ENCODE results near the gene CAP2.

The CAP2 gene

GRCh38 chr6:17385660-17386059 lies 7.7 kb upstream of the CAP2 start:
- TF ChIP-seq SIN3A (IDR thresholded peaks at IDR 0.05; ENCODE audit: borderline replicate concordance, insufficient read depth, low read length) = no peak
- no peak for TF ChIP-seq POLR2AphosphoS5 (IDR thresholded peaks at IDR 0.05; ENCODE audit: low read depth, low read length)
- TF ChIP-seq TAF1 (IDR thresholded peaks at IDR 0.05; ENCODE audit: borderline replicate concordance, insufficient read depth, low read length) = no peak
- no peak for TF ChIP-seq FOXP2 (optimal IDR thresholded peaks at IDR 0.05; ENCODE audit: borderline replicate concordance, extremely low read depth, extremely low read length, insufficient read depth)
- TF ChIP-seq, protein P1, sequence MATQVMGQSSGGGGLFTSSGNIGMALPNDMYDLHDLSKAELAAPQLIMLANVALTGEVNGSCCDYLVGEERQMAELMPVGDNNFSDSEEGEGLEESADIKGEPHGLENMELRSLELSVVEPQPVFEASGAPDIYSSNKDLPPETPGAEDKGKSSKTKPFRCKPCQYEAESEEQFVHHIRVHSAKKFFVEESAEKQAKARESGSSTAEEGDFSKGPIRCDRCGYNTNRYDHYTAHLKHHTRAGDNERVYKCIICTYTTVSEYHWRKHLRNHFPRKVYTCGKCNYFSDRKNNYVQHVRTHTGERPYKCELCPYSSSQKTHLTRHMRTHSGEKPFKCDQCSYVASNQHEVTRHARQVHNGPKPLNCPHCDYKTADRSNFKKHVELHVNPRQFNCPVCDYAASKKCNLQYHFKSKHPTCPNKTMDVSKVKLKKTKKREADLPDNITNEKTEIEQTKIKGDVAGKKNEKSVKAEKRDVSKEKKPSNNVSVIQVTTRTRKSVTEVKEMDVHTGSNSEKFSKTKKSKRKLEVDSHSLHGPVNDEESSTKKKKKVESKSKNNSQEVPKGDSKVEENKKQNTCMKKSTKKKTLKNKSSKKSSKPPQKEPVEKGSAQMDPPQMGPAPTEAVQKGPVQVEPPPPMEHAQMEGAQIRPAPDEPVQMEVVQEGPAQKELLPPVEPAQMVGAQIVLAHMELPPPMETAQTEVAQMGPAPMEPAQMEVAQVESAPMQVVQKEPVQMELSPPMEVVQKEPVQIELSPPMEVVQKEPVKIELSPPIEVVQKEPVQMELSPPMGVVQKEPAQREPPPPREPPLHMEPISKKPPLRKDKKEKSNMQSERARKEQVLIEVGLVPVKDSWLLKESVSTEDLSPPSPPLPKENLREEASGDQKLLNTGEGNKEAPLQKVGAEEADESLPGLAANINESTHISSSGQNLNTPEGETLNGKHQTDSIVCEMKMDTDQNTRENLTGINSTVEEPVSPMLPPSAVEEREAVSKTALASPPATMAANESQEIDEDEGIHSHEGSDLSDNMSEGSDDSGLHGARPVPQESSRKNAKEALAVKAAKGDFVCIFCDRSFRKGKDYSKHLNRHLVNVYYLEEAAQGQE (IDR thresholded peaks at IDR 0.05; ENCODE audit: insufficient read depth in 1 of 2, low read depth in 2 of 2, low read length in 2 of 2) = no peak

GRCh38 chr6:17388365-17388764 lies 5.0 kb upstream of the CAP2 start:
- TF ChIP-seq, protein P1 (IDR thresholded peaks at IDR 0.05; ENCODE audit: insufficient read depth in 1 of 2, low read depth in 2 of 2, low read length in 2 of 2) = no peak
- TF ChIP-seq TAF1 (IDR thresholded peaks at IDR 0.05; ENCODE audit: borderline replicate concordance, insufficient read depth, low read length) (no peak), POLR2AphosphoS5 (IDR thresholded peaks at IDR 0.05; ENCODE audit: low read depth, low read length) (no peak), FOXP2 (optimal IDR thresholded peaks at IDR 0.05; ENCODE audit: borderline replicate concordance, extremely low read depth, extremely low read length, insufficient read depth) (no peak), SIN3A (IDR thresholded peaks at IDR 0.05; ENCODE audit: borderline replicate concordance, insufficient read depth, low read length) (no peak)

GRCh38 chr6:17389274-17389847 lies 4.0 kb upstream of the CAP2 start:
- TF ChIP-seq, protein P1 (IDR thresholded peaks at IDR 0.05; ENCODE audit: insufficient read depth in 1 of 2, low read depth in 2 of 2, low read length in 2 of 2) = no peak
- no peak for TF ChIP-seq POLR2AphosphoS5 (IDR thresholded peaks at IDR 0.05; ENCODE audit: low read depth, low read length)
- TF ChIP-seq FOXP2 (optimal IDR thresholded peaks at IDR 0.05; ENCODE audit: borderline replicate concordance, extremely low read depth, extremely low read length, insufficient read depth) = no peak
- TF ChIP-seq TAF1 (IDR thresholded peaks at IDR 0.05; ENCODE audit: borderline replicate concordance, insufficient read depth, low read length) = no peak
- TF ChIP-seq SIN3A (IDR thresholded peaks at IDR 0.05; ENCODE audit: borderline replicate concordance, insufficient read depth, low read length) = no peak

GRCh38 chr6:17390276-17390675 lies 3.1 kb upstream of the CAP2 start:
- TF ChIP-seq, protein P1 (IDR thresholded peaks at IDR 0.05; ENCODE audit: insufficient read depth in 1 of 2, low read depth in 2 of 2, low read length in 2 of 2) = no peak
- TF ChIP-seq SIN3A (IDR thresholded peaks at IDR 0.05; ENCODE audit: borderline replicate concordance, insufficient read depth, low read length) (no peak), FOXP2 (optimal IDR thresholded peaks at IDR 0.05; ENCODE audit: borderline replicate concordance, extremely low read depth, extremely low read length, insufficient read depth) (no peak), POLR2AphosphoS5 (IDR thresholded peaks at IDR 0.05; ENCODE audit: low read depth, low read length) (no peak), TAF1 (IDR thresholded peaks at IDR 0.05; ENCODE audit: borderline replicate concordance, insufficient read depth, low read length) (no peak)
